Measurements from ENCODE around the gene A1BG. TPM values are rescaled to one million over a fixed set of nuclear protein-coding genes. Genes with fewer than 3 reads are reported as not detected.

The A1BG gene
- total and polyA plus RNA-seq, 10 donors = 10.8 to 76.5 (median 34.6) TPM

DNA sequence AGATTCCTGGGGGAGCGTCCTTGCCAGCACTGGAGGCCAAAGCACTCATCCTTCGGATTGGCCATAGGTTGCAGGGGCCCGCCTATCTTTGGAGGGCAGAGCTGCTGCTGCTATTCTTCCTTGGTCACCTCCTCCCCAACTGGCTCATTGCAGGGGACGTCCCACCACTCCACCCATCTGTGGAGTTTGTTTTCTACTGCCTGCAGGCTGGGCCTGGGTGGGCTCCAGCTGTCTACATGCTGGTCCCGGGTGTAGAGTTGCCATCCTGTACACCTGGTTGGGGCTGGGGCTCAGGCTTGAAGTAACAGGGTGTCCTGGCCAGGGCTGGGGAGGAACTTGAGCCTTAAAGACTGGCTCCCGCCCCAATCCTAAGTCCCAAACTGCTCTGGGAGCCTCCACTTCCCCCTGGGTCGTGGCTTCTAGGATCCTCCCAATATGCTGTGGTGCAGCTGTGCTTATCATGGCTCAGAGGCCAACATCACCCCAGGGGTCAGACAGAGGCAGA lies 44.3 kb upstream of the A1BG start:
- peaks cover 7 to 41% (median 29%) of the 10 kb centered on the region in 6 donors for H3K4me1 ChIP-seq
- H3K36me3 ChIP-seq = peaks cover 3 to 30% (median 27%) of the 10 kb centered on the region in 6 donors
- no peak for DNase-seq
- 59 to 71% (median 69%) methylated on average over 4 to 7 of the region's 7 CpGs for WGBS, 5 donors
- H3K27ac ChIP-seq = no peak overlapping the region
- H3K9me3 ChIP-seq = no peaks in the 10 kb centered on the region
- TF ChIP-seq, protein P1, sequence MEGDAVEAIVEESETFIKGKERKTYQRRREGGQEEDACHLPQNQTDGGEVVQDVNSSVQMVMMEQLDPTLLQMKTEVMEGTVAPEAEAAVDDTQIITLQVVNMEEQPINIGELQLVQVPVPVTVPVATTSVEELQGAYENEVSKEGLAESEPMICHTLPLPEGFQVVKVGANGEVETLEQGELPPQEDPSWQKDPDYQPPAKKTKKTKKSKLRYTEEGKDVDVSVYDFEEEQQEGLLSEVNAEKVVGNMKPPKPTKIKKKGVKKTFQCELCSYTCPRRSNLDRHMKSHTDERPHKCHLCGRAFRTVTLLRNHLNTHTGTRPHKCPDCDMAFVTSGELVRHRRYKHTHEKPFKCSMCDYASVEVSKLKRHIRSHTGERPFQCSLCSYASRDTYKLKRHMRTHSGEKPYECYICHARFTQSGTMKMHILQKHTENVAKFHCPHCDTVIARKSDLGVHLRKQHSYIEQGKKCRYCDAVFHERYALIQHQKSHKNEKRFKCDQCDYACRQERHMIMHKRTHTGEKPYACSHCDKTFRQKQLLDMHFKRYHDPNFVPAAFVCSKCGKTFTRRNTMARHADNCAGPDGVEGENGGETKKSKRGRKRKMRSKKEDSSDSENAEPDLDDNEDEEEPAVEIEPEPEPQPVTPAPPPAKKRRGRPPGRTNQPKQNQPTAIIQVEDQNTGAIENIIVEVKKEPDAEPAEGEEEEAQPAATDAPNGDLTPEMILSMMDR (IDR thresholded peaks at IDR 0.05 in 8 of 11, conservative IDR thresholded peaks at IDR 0.05 in 3 of 11) = no peak
- no peak for TF ChIP-seq POLR2A (IDR thresholded peaks at IDR 0.05)
- TF ChIP-seq POLR2AphosphoS5 (IDR thresholded peaks at IDR 0.05) = no peak
- H3K27me3 ChIP-seq (replicated peaks in 1 of 7) = peaks cover 0 to 39% (median 18%) of the 10 kb centered on the region in 7 donors
- H3K4me3 ChIP-seq = no peak overlapping the region
- intact Hi-C loops (cut with DNase I; ENCODE audit: low total_unique reads) = no loop called here

DNA sequence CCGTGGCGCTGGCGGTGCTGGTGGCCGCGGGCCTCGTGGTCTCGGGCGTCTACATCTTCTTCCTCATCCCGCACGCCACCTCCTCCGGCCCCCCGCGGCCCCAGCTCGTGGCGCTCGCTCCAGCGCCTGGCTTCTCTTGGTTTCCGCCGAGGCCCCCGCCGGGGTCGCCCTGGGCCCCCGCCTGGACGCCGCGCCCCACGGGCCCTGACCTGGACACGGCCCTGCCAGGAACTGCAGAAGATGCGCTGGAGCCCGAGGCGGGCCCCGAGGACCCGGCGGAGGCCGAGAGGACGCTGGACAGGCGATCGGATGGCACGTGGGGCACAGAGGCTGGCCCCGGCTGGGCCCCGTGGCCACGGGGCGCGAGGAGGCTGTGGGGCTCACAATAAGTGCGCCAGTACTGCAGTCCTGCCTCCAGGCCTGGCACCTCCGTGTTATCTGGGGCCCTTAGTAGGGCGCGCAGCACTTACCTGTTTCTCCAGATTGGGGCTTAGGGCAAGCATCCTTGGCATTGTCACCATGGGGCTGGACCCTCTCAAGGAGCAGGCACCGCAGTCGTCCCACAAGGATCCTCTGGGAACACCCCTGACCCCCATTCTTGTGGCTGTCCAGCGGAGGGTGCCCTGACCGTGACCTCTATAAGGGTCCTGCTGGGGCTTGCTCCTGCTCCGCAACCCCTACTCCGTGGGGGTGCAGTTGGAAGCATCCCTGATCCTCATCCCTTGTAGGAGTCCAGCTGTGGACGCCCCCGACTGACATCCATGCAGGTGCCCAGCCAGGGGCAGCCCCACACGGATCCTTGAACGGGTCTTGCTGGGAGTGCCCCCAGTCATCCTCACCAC lies 43.6 kb upstream of the A1BG start:
- Histone ChIP-seq H3K4me1 (peaks cover 7 to 41% (median 26%) of the 10 kb centered on the region in 6 donors), H3K9me3 (no peaks in the 10 kb centered on the region), H3K27me3 (replicated peaks in 1 of 7) (peaks cover 0 to 39% (median 18%) of the 10 kb centered on the region in 7 donors), H3K27ac (no peak overlapping the region), H3K4me3 (peak overlapping the region in 2 of 8 donors; percentile 25 to 58), H3K36me3 (peaks cover 3 to 37% (median 32%) of the 10 kb centered on the region in 6 donors)
- TF ChIP-seq POLR2AphosphoS5 (IDR thresholded peaks at IDR 0.05) (no peak), POLR2A (IDR thresholded peaks at IDR 0.05) (no peak)
- TF ChIP-seq, protein P1 (IDR thresholded peaks at IDR 0.05 in 8 of 11, conservative IDR thresholded peaks at IDR 0.05 in 3 of 11) = no peak
- no peak for DNase-seq
- intact Hi-C loops (cut with DNase I; ENCODE audit: low total_unique reads) = no loop called here
- 29 to 58% (median 34%) methylated on average over 16 to 58 of the region's 58 CpGs for WGBS, 5 donors

DNA sequence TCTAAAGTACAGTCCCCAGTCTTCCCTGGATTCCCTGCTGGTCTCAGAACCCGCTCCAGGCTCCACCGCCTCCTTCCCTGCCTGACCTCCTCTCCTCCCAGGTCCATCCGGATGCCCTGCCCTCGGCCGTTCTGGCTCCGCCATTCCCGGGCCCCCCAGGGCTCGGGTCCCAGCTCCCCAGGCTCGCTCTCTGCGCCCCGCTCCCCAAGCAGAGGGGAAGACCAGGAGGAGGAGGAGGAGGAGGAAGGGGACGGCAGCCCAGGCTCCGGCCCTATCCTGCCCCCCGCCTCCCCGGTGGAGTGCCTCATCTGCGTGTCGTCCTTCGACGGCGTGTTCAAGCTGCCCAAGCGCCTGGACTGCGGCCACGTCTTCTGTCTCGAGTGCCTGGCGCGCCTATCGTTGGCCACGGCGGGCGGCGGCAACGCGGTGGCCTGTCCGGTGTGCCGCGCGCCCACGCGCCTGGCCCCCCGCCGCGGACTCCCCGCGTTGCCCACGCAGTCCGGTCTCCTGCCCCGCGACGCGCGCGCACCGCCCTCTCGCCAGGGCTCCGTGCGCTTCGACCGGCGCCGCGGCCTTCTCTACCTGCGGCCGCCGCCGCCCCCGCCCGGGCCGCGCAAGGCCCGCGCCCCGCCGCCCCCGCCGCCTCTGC lies 42.8 kb upstream of the A1BG start:
- intact Hi-C loops (cut with DNase I; ENCODE audit: low total_unique reads) = no loop called here
- DNase-seq = no peak
- no peak for TF ChIP-seq POLR2A (IDR thresholded peaks at IDR 0.05)
- peak in 2 of 3 donors; percentile 22 to 60 for TF ChIP-seq POLR2AphosphoS5 (IDR thresholded peaks at IDR 0.05)
- Histone ChIP-seq H3K4me1 (peaks cover 5 to 44% (median 23%) of the 10 kb centered on the region in 6 donors), H3K27me3 (replicated peaks in 1 of 7) (peaks cover 0 to 39% (median 18%) of the 10 kb centered on the region in 7 donors), H3K4me3 (peak overlapping the region in 3 of 8 donors; percentile 23 to 58 (median 25)), H3K36me3 (peaks cover 3 to 45% (median 39%) of the 10 kb centered on the region in 6 donors), H3K9me3 (no peaks in the 10 kb centered on the region), H3K27ac (no peak overlapping the region)
- 6 to 33% (median 8%) methylated on average over 9 to 75 of the region's 75 CpGs for WGBS, 5 donors

DNA sequence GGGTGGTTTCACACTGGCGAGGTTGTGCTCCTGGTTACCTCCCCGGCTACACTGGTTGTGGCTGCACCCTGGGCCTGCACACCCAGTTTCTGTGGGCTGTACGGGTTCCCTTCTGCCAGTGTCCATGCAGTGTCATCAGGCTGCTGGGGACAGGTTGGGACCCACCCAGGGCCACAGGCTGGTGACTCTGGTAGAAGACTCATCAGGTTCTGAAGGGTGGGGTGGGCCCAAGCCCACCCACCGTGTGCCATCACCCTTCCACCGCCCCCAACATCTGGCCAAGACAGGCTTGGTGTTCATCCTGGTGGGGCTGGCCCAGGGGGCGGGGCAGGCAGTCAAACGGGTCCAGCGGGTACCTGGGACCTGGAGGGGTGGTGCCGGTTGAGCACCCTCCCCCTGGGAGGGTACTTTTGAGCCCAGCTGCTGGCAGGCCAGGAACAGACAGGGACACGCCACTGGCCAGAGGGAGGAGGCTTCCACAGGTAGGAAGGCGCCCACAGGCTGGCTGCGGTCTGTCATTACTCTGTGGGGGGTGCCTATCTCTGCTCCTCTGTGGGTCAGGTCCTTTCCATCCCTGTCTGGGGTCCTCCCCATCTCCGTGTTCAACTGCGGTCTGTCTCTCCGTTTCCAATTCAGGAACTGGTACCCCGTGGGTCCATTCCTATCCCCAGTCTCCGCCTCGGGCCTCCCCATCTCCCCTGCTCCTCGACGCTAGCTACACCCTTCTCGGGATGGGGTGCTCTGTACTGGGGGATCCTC lies 42.1 kb upstream of the A1BG start, which contains the start of gene RNF225:
Gene RNF225 (plus strand): TSS at position 437 of the 759 bp plus-strand sequence. CDS start 434 bp downstream, outside the sequence.
- peak within 1 kb of the TSS in 3 of 8 donors; percentile 23 to 58 (median 25) for H3K4me3 ChIP-seq
- intact Hi-C loops (cut with DNase I; ENCODE audit: low total_unique reads) = no loop called here
- 43 to 49% (median 46%) methylated on average over 13 to 21 of the region's 21 CpGs for WGBS, 5 donors

More for the DNA sequence above, 42.1 kb upstream of the A1BG start, which contains the start of gene RNF225:
- DNase-seq = no peak
- peak in 1 of 3 donors; percentile 10 for TF ChIP-seq POLR2AphosphoS5 (IDR thresholded peaks at IDR 0.05)
- TF ChIP-seq, protein P1 (IDR thresholded peaks at IDR 0.05 in 8 of 11, conservative IDR thresholded peaks at IDR 0.05 in 3 of 11) = no peak
- H3K9me3 ChIP-seq = no peaks in the 10 kb centered on the region
- peaks cover 0 to 44% (median 23%) of the 10 kb centered on the region in 6 donors for H3K4me1 ChIP-seq
- no peak within 1 kb of the TSS for H3K27ac ChIP-seq
- peaks cover 3 to 52% (median 44%) of the 10 kb centered on the region in 6 donors for H3K36me3 ChIP-seq
- peaks cover 0 to 39% (median 18%) of the 10 kb centered on the region in 7 donors for H3K27me3 ChIP-seq (replicated peaks in 1 of 7)

All from spleen (tissue), 11 donors.